Measurements from ENCODE around the gene PCDH9.

- TF ChIP-seq CTCF (IDR thresholded peaks at IDR 0.05) (no peak), POLR2AphosphoS5 (IDR thresholded peaks at IDR 0.05) (no peak), POLR2A (IDR thresholded peaks at IDR 0.05) (no peak), EP300 (IDR thresholded peaks at IDR 0.05) (no peak)
Measured at GRCh38 chr13:66689628-66690027, 540.5 kb downstream of the PCDH9 start.
